ENCODE results near the gene PATL2.

PATL2 gene

GRCh38 chr15:44673639-44674038, 37.5 kb downstream of the PATL2 start:
- peaks cover 0 to 40% (median 0%) of the 10 kb centered on the region in 3 experiments for H3K27me3 ChIP-seq (ENCODE audit: control insufficient read depth in 3 of 3, insufficient read depth in 3 of 3, low read depth in 1 of 3, low read length in 3 of 3)
- no peak overlapping the region for H2AFZ ChIP-seq (ENCODE audit: low read length)
- no peak overlapping the region for H3K14ac ChIP-seq (ENCODE audit: low read length)
- no peaks in the 10 kb centered on the region for H3K36me3 ChIP-seq (replicated peaks in 1 of 2; ENCODE audit: control insufficient read depth in 2 of 2, insufficient read depth in 2 of 2, low read length in 2 of 2)
- H2AK5ac ChIP-seq (ENCODE audit: low read depth, low read length) = no peak overlapping the region
- no peak overlapping the region for H2BK5ac ChIP-seq (ENCODE audit: low read length)
- no peak overlapping the region for H4K91ac ChIP-seq (ENCODE audit: low read depth, low read length, poor library complexity)
- no peak overlapping the region for H2BK120ac ChIP-seq (ENCODE audit: low read depth, low read length)
- peaks cover 0 to 2% of the 10 kb centered on the region in 2 donors for H3K9me3 ChIP-seq (replicated peaks in 1 of 2; ENCODE audit: control insufficient read depth in 2 of 2, insufficient read depth in 1 of 2, low read depth in 1 of 2, low read length in 2 of 2)
- no peaks in the 10 kb centered on the region for H3K4me1 ChIP-seq (ENCODE audit: control insufficient read depth in 2 of 2, insufficient read depth in 1 of 2, low read depth in 1 of 2, low read length in 2 of 2)
- no peak overlapping the region for H2BK15ac ChIP-seq (ENCODE audit: low read length)
- no peaks in the 10 kb centered on the region for H3K79me1 ChIP-seq (ENCODE audit: low read depth, low read length)
- H3K9ac ChIP-seq (ENCODE audit: low read depth, low read length, poor library complexity) = no peak overlapping the region
- no peak overlapping the region for H3K4me3 ChIP-seq (ENCODE audit: low read length in 2 of 2)
- H3K27ac ChIP-seq (replicated peaks; ENCODE audit: low read length) = no peak overlapping the region
- H3K4me2 ChIP-seq (ENCODE audit: insufficient read depth, low read length, poor library complexity, severe bottlenecking) = no peak overlapping the region
- no peak overlapping the region for H3K23ac ChIP-seq (ENCODE audit: low read depth, low read length, poor library complexity)
- H4K8ac ChIP-seq (ENCODE audit: low read depth, low read length) = no peak overlapping the region
- no peak overlapping the region for H2BK12ac ChIP-seq (ENCODE audit: low read length)
- WGBS, 2 donors (ENCODE audit: extremely low coverage in 2 of 2, insufficient read length in 2 of 2, insufficient replicate concordance in 1 of 2) = no CpG with 5 or more reads among the region's 2 CpGs
- H3K4ac ChIP-seq (ENCODE audit: low read length) = no peak overlapping the region
- peak overlapping the region; percentile 13 for H3K18ac ChIP-seq (ENCODE audit: low read length)
- DNase-seq (ENCODE audit: low spot score) = no peak

GRCh38 chr15:44670087-44670950, 40.8 kb downstream of the PATL2 start:
- Histone ChIP-seq H3K14ac (ENCODE audit: low read length) (no peak overlapping the region), H3K79me1 (ENCODE audit: low read depth, low read length) (no peaks in the 10 kb centered on the region), H3K4me2 (ENCODE audit: insufficient read depth, low read length, poor library complexity, severe bottlenecking) (no peak overlapping the region), H4K8ac (ENCODE audit: low read depth, low read length) (no peak overlapping the region), H2BK12ac (ENCODE audit: low read length) (no peak overlapping the region), H3K18ac (ENCODE audit: low read length) (no peak overlapping the region), H3K4me1 (ENCODE audit: control insufficient read depth in 2 of 2, insufficient read depth in 1 of 2, low read depth in 1 of 2, low read length in 2 of 2) (no peaks in the 10 kb centered on the region), H3K27me3 (ENCODE audit: control insufficient read depth in 3 of 3, insufficient read depth in 3 of 3, low read depth in 1 of 3, low read length in 3 of 3) (peaks cover 0 to 30% (median 0%) of the 10 kb centered on the region in 3 experiments), H2AK5ac (ENCODE audit: low read depth, low read length) (no peak overlapping the region), H3K4ac (ENCODE audit: low read length) (no peak overlapping the region), H2BK15ac (ENCODE audit: low read length) (no peak overlapping the region), H2BK120ac (ENCODE audit: low read depth, low read length) (no peak overlapping the region), H3K9me3 (replicated peaks in 1 of 2; ENCODE audit: control insufficient read depth in 2 of 2, insufficient read depth in 1 of 2, low read depth in 1 of 2, low read length in 2 of 2) (peaks cover 0 to 2% of the 10 kb centered on the region in 2 donors), H3K36me3 (replicated peaks in 1 of 2; ENCODE audit: control insufficient read depth in 2 of 2, insufficient read depth in 2 of 2, low read length in 2 of 2) (no peaks in the 10 kb centered on the region), H3K4me3 (ENCODE audit: low read length in 2 of 2) (no peak overlapping the region), H2AFZ (ENCODE audit: low read length) (no peak overlapping the region), H3K23ac (ENCODE audit: low read depth, low read length, poor library complexity) (no peak overlapping the region), H3K27ac (replicated peaks; ENCODE audit: low read length) (no peak overlapping the region), H2BK5ac (ENCODE audit: low read length) (no peak overlapping the region), H4K91ac (ENCODE audit: low read depth, low read length, poor library complexity) (no peak overlapping the region), H3K9ac (ENCODE audit: low read depth, low read length, poor library complexity) (no peak overlapping the region)
- WGBS, 2 donors (ENCODE audit: extremely low coverage in 2 of 2, insufficient read length in 2 of 2, insufficient replicate concordance in 1 of 2) = no CpG with 5 or more reads among the region's 6 CpGs
- no peak for DNase-seq (ENCODE audit: low spot score)

GRCh38 chr15:44668921-44669320, 42.2 kb downstream of the PATL2 start:
- Histone ChIP-seq H3K4me3 (ENCODE audit: low read length in 2 of 2) (no peak overlapping the region), H3K4me1 (ENCODE audit: control insufficient read depth in 2 of 2, insufficient read depth in 1 of 2, low read depth in 1 of 2, low read length in 2 of 2) (peaks cover 0 to under 1% of the 10 kb centered on the region in 2 donors), H2BK15ac (ENCODE audit: low read length) (no peak overlapping the region), H4K8ac (ENCODE audit: low read depth, low read length) (no peak overlapping the region), H2AFZ (ENCODE audit: low read length) (no peak overlapping the region), H4K91ac (ENCODE audit: low read depth, low read length, poor library complexity) (no peak overlapping the region), H2BK120ac (ENCODE audit: low read depth, low read length) (no peak overlapping the region), H3K27ac (replicated peaks; ENCODE audit: low read length) (no peak overlapping the region), H3K9me3 (replicated peaks in 1 of 2; ENCODE audit: control insufficient read depth in 2 of 2, insufficient read depth in 1 of 2, low read depth in 1 of 2, low read length in 2 of 2) (peaks cover 0 to 2% of the 10 kb centered on the region in 2 donors), H3K79me1 (ENCODE audit: low read depth, low read length) (no peaks in the 10 kb centered on the region), H3K36me3 (replicated peaks in 1 of 2; ENCODE audit: control insufficient read depth in 2 of 2, insufficient read depth in 2 of 2, low read length in 2 of 2) (no peaks in the 10 kb centered on the region), H3K23ac (ENCODE audit: low read depth, low read length, poor library complexity) (no peak overlapping the region), H2BK12ac (ENCODE audit: low read length) (no peak overlapping the region), H2AK5ac (ENCODE audit: low read depth, low read length) (no peak overlapping the region), H2BK5ac (ENCODE audit: low read length) (no peak overlapping the region), H3K4me2 (ENCODE audit: insufficient read depth, low read length, poor library complexity, severe bottlenecking) (no peak overlapping the region), H3K9ac (ENCODE audit: low read depth, low read length, poor library complexity) (no peak overlapping the region), H3K14ac (ENCODE audit: low read length) (no peak overlapping the region), H3K4ac (ENCODE audit: low read length) (no peak overlapping the region), H3K18ac (ENCODE audit: low read length) (no peak overlapping the region), H3K27me3 (ENCODE audit: control insufficient read depth in 3 of 3, insufficient read depth in 3 of 3, low read depth in 1 of 3, low read length in 3 of 3) (peaks cover 0 to 22% (median 0%) of the 10 kb centered on the region in 3 experiments)
- no peak for DNase-seq (ENCODE audit: low spot score)
- no CpG with 5 or more reads among the region's 2 CpGs for WGBS, 2 donors (ENCODE audit: extremely low coverage in 2 of 2, insufficient read length in 2 of 2, insufficient replicate concordance in 1 of 2)

GRCh38 chr15:44667039-44667360, 44.1 kb downstream of the PATL2 start:
- no peaks in the 10 kb centered on the region for H3K9me3 ChIP-seq (replicated peaks in 1 of 2; ENCODE audit: control insufficient read depth in 2 of 2, insufficient read depth in 1 of 2, low read depth in 1 of 2, low read length in 2 of 2)
- H3K27ac ChIP-seq (replicated peaks; ENCODE audit: low read length) = no peak overlapping the region
- no peak overlapping the region for H2BK12ac ChIP-seq (ENCODE audit: low read length)
- DNase-seq (ENCODE audit: low spot score) = no peak
- H2BK5ac ChIP-seq (ENCODE audit: low read length) = no peak overlapping the region
- H2AK5ac ChIP-seq (ENCODE audit: low read depth, low read length) = no peak overlapping the region
- no peak overlapping the region for H2BK15ac ChIP-seq (ENCODE audit: low read length)
- no peak overlapping the region for H3K4me2 ChIP-seq (ENCODE audit: insufficient read depth, low read length, poor library complexity, severe bottlenecking)
- H3K79me1 ChIP-seq (ENCODE audit: low read depth, low read length) = peaks cover 2% of the 10 kb centered on the region
- H3K23ac ChIP-seq (ENCODE audit: low read depth, low read length, poor library complexity) = no peak overlapping the region
- no peak overlapping the region for H4K91ac ChIP-seq (ENCODE audit: low read depth, low read length, poor library complexity)
- no peaks in the 10 kb centered on the region for H3K36me3 ChIP-seq (replicated peaks in 1 of 2; ENCODE audit: control insufficient read depth in 2 of 2, insufficient read depth in 2 of 2, low read length in 2 of 2)
- no peak overlapping the region for H3K9ac ChIP-seq (ENCODE audit: low read depth, low read length, poor library complexity)
- peaks cover 0 to 14% (median 0%) of the 10 kb centered on the region in 3 experiments for H3K27me3 ChIP-seq (ENCODE audit: control insufficient read depth in 3 of 3, insufficient read depth in 3 of 3, low read depth in 1 of 3, low read length in 3 of 3)
- H3K4ac ChIP-seq (ENCODE audit: low read length) = no peak overlapping the region
- H2AFZ ChIP-seq (ENCODE audit: low read length) = no peak overlapping the region
- H2BK120ac ChIP-seq (ENCODE audit: low read depth, low read length) = no peak overlapping the region
- no peak overlapping the region for H3K18ac ChIP-seq (ENCODE audit: low read length)
- H4K8ac ChIP-seq (ENCODE audit: low read depth, low read length) = no peak overlapping the region
- H3K4me3 ChIP-seq (ENCODE audit: low read length in 2 of 2) = no peak overlapping the region
- H3K14ac ChIP-seq (ENCODE audit: low read length) = no peak overlapping the region
- no CpG with 5 or more reads among the region's 3 CpGs for WGBS, 2 donors (ENCODE audit: extremely low coverage in 2 of 2, insufficient read length in 2 of 2, insufficient replicate concordance in 1 of 2)
- peaks cover 1 to 5% of the 10 kb centered on the region in 2 donors for H3K4me1 ChIP-seq (ENCODE audit: control insufficient read depth in 2 of 2, insufficient read depth in 1 of 2, low read depth in 1 of 2, low read length in 2 of 2)

Data from neuronal stem cell (in vitro differentiated cells).